A673 (cell line): ENCODE results near the gene IKZF2. TPM values are rescaled to one million over a fixed set of nuclear protein-coding genes. Genes with fewer than 3 reads are reported as not detected.

Source experiments
- BruUV-seq: library from RNA; stranded (reverse); fragments of 400-500 nt; replicated peaks from 2 replicates; lab custom pipeline; 2021; lab: Mats Ljungman, UMichigan
- CTCF ChIA-PET: fragments of 300-600 bp; sonication (Branson Sonifier 250); formaldehyde crosslinking; loops from one replicate; lab custom pipeline; 2022; ENCODE audit warnings: antibody characterized with exemption; lab: Charles Lee
- POLR2A ChIA-PET: fragments of 300-600 bp; sonication (Branson Sonifier 250); formaldehyde crosslinking; loops from one replicate; lab custom pipeline; 2022; ENCODE audit warnings: antibody characterized with exemption; ENCODE audit not compliant: low non-redundant PET; lab: Charles Lee
- DNase-seq: peaks from one replicate; pipeline ENCODE4 v3.0.0-alpha.2; 2015; ENCODE audit warnings: low spot score
- H3K27ac ChIP-seq: fragments of 200-600 bp; sonication (generic); 2 replicates; pipeline ENCODE4 v1.5.1; 2016; ENCODE audit warnings: mixed run types, low read depth, mild to moderate bottlenecking, mixed read lengths, antibody characterized with exemption, low read length; ENCODE audit not compliant: poor library complexity, severe bottlenecking
- H3K27me3 ChIP-seq: fragments of 200-600 bp; sonication (generic); replicated peaks from 2 replicates; pipeline ENCODE4 v1.6.1; 2017; ENCODE audit warnings: mixed run types, low read depth, mild to moderate bottlenecking, mixed read lengths, antibody characterized with exemption, low read length; ENCODE audit not compliant: insufficient read depth, poor library complexity
- H3K36me3 ChIP-seq: fragments of 200-600 bp; sonication (generic); 2 replicates; pipeline ENCODE4 v1.6.1; 2016; ENCODE audit warnings: mixed run types, mild to moderate bottlenecking, mixed read lengths, antibody characterized with exemption, low read length; ENCODE audit not compliant: insufficient read depth, poor library complexity, severe bottlenecking
- H3K4me1 ChIP-seq: fragments of 200-600 bp; sonication (generic); 2 replicates; pipeline ENCODE4 v1.6.1; 2017; ENCODE audit warnings: mixed run types, mild to moderate bottlenecking, mixed read lengths, antibody characterized with exemption, low read length; ENCODE audit not compliant: insufficient read depth, poor library complexity, severe bottlenecking
- H3K4me3 ChIP-seq: fragments of 200-600 bp; sonication (generic); 2 replicates; pipeline ENCODE4 v1.5.1; 2016; ENCODE audit warnings: low read depth, mixed run types, mild to moderate bottlenecking, mixed read lengths, low read length; ENCODE audit not compliant: poor library complexity, severe bottlenecking
- H3K9me3 ChIP-seq: fragments of 200-600 bp; sonication (generic); 2 replicates; pipeline ENCODE4 v1.6.1; 2016; ENCODE audit warnings: mixed run types, low read depth, mild to moderate bottlenecking, mixed read lengths, antibody characterized with exemption, low read length; ENCODE audit not compliant: poor library complexity, severe bottlenecking
- CTCF ChIP-seq: fragments of 300-800, 200-600 bp; sonication (generic); conservative IDR thresholded peaks from 2 replicates; pipeline ENCODE4 v1.5.1; 2017; ENCODE audit warnings: low read depth, mild to moderate bottlenecking, antibody characterized with exemption, low read length, moderate library complexity, mixed read lengths
- EZH2 ChIP-seq: fragments of 200-600 bp; sonication (generic); IDR thresholded peaks from 2 replicates; pipeline ENCODE4 v1.6.1; 2017; ENCODE audit warnings: borderline replicate concordance, low read depth, mild to moderate bottlenecking, mixed read lengths, antibody characterized with exemption, low read length; ENCODE audit not compliant: poor library complexity, severe bottlenecking
- intact Hi-C: fragments of 100-400 bp; cut with micrococcal nuclease; formaldehyde crosslinking; loops from one replicate; pipeline ENCODE4 v1.10.0; 2022; ENCODE audit not compliant: unreplicated experiment
- total RNA-seq: library from RNA; stranded (reverse); gene quantifications from 2 replicates; pipeline ENCODE4 v1.2.3, GENCODE V29; 2021

The IKZF2 gene
- total RNA-seq, 1 experiment from 2014 or later, result 68.6 TPM

- TF ChIP-seq CTCF (no peak), EZH2 (no peak)
- no TSS peak for BruUV-seq
- Histone ChIP-seq H3K27me3 (no peaks in the 10 kb centered on the region), H3K9me3 (no peaks in the 10 kb centered on the region), H3K4me3 (no peak overlapping the region), H3K36me3 (no peaks in the 10 kb centered on the region), H3K27ac (no peak overlapping the region), H3K4me1 (peaks cover 22% of the 10 kb centered on the region)
- intact Hi-C loops, result no loop called here
- CTCF ChIA-PET, result no interaction called here
- POLR2A ChIA-PET, result no interaction called here
- DNase-seq, result no peak
Observed at GRCh38 chr2:212961255-212961654, 190.2 kb downstream of the IKZF2 start.

GRCh38 chr2:212960336-212960735 lies 191.1 kb downstream of the IKZF2 start:
- POLR2A ChIA-PET, result no interaction called here
- intact Hi-C loops, result no loop called here

GRCh38 chr2:212959471-212960117 lies 191.8 kb downstream of the IKZF2 start:
- Histone ChIP-seq H3K9me3 (no peaks in the 10 kb centered on the region), H3K36me3 (no peaks in the 10 kb centered on the region), H3K4me1 (peaks cover 36% of the 10 kb centered on the region), H3K27ac (no peak overlapping the region), H3K27me3 (no peaks in the 10 kb centered on the region), H3K4me3 (no peak overlapping the region)
- TF ChIP-seq CTCF (no peak), EZH2 (no peak)
- BruUV-seq, result no TSS peak
- intact Hi-C loops, result no loop called here
- no peak for DNase-seq
- ChIA-PET CTCF (no interaction called here), POLR2A (no interaction called here)

More at GRCh38 chr2:212960336-212960735, 191.1 kb downstream of the IKZF2 start:
- H3K36me3 ChIP-seq, result no peaks in the 10 kb centered on the region
- H3K9me3 ChIP-seq, result no peaks in the 10 kb centered on the region
- no peak overlapping the region for H3K4me3 ChIP-seq
- H3K27me3 ChIP-seq, result no peaks in the 10 kb centered on the region
- CTCF ChIA-PET, result no interaction called here
- TF ChIP-seq CTCF, result no peak
- TF ChIP-seq EZH2, result no peak
- peaks cover 31% of the 10 kb centered on the region for H3K4me1 ChIP-seq
- BruUV-seq, result no TSS peak
- H3K27ac ChIP-seq, result no peak overlapping the region
- DNase-seq, result no peak
